HCT116 (cell line): ENCODE data around the gene GRM4. TPM values are rescaled to one million over a fixed set of nuclear protein-coding genes. Genes with fewer than 3 reads are reported as not detected.

Source experiments
- ATAC-seq: fragments of 200-7000 bp; cut with Tn5 transposase; 2 replicates; pipeline ENCODE4 v1.9.1; 2020; ENCODE audit warnings: mild to moderate bottlenecking, moderate library complexity
- BruUV-seq: library from RNA; stranded (reverse); fragments of 400-500 nt; replicated peaks from 2 replicates; lab custom pipeline; 2021; lab: Mats Ljungman, UMichigan
- CTCF ChIA-PET: fragments of 300-600 bp; sonication (Branson Sonifier 250); formaldehyde crosslinking; loops from one replicate; lab custom pipeline; 2021; ENCODE audit warnings: antibody characterized with exemption; lab: Charles Lee
- POLR2A ChIA-PET: fragments of 300-600, 350-600 bp; sonication (Branson Sonifier 250); formaldehyde crosslinking; loops from one replicate; lab custom pipeline; 2021; ENCODE audit warnings: antibody characterized with exemption; lab: Charles Lee
- RAD21 ChIA-PET, 2 experiments: fragments of 300-600 bp; sonication (Branson Sonifier 250); formaldehyde crosslinking; loops; one replicate each; lab custom pipeline; 2023; ENCODE audit warnings: low total read pairs in 2 of 2; ENCODE audit not compliant: uncharacterized antibody in 2 of 2, unreplicated experiment in 2 of 2, low non-redundant PET in 1 of 2; lab: Charles Lee
- DNase-seq: peaks from one replicate; pipeline ENCODE4 v3.0.0-alpha.2; 2010; ENCODE audit warnings: low read depth, low spot score
- H2AFZ ChIP-seq: fragments of 200-600 bp; shearing (Covaris generic), sonication (generic); 2 replicates; pipeline ENCODE4 v1.6.1; 2017; ENCODE audit warnings: low read depth, mixed run types, mixed read lengths, antibody characterized with exemption, low read length; ENCODE audit not compliant: poor library complexity, severe bottlenecking
- H3K27ac ChIP-seq: 2 replicates; pipeline ENCODE4 v1.5.1; 2012; ENCODE audit warnings: low read depth, low read length
- H3K27me3 ChIP-seq: fragments of 200-600 bp; sonication (generic); 2 replicates; pipeline ENCODE4 v1.6.1; 2016; ENCODE audit warnings: mixed run types, low read length, mixed read lengths; ENCODE audit not compliant: insufficient read depth
- H3K36me3 ChIP-seq, 2 experiments: fragments of 200-500 bp in 1 of 2; fragments of 200-600 bp in 1 of 2; sonication (Bioruptor generic) in 1 of 2; sonication (generic) in 1 of 2; 2 replicates each; pipeline versions ENCODE4 v1.5.1 to v1.6.1; 2014 to 2016; ENCODE audit warnings: low read length in 2 of 2, inconsistent platforms in 1 of 2, mixed read lengths in 1 of 2, mixed run types in 1 of 2; ENCODE audit not compliant: insufficient read depth in 2 of 2, control insufficient read depth in 1 of 2
- H3K4me1 ChIP-seq, 2 experiments: fragments of 200-600 bp in 1 of 2; sonication (generic) in 1 of 2; 2 replicates each; pipeline versions ENCODE4 v1.5.1 to v1.6.1; 2012 to 2017; ENCODE audit warnings: low read length in 2 of 2, inconsistent platforms in 1 of 2, mild to moderate bottlenecking in 1 of 2, mixed read lengths in 1 of 2, mixed run types in 1 of 2, moderate library complexity in 1 of 2; ENCODE audit not compliant: insufficient read depth in 2 of 2, control insufficient read depth in 1 of 2
- H3K4me2 ChIP-seq: fragments of 200-600 bp; sonication (generic); 2 replicates; pipeline ENCODE4 v1.6.1; 2017; ENCODE audit warnings: mixed run types, low read length, mixed read lengths
- H3K4me3 ChIP-seq, 2 experiments: fragments of 200-600 bp in 1 of 2; sonication (generic) in 1 of 2; replicated peaks in 1 of 2; 2 replicates each; pipeline ENCODE4 v1.5.1; 2011 to 2016; ENCODE audit warnings: low read length in 2 of 2, control low read depth in 1 of 2, low read depth in 1 of 2, mild to moderate bottlenecking in 1 of 2, mixed read lengths in 1 of 2, mixed run types in 1 of 2
- H3K79me2 ChIP-seq: fragments of 200-600 bp; sonication (generic); 2 replicates; pipeline ENCODE4 v1.6.1; 2017; ENCODE audit warnings: mild to moderate bottlenecking, mixed run types, low read length, moderate library complexity, mixed read lengths; ENCODE audit not compliant: insufficient read depth
- H3K9ac ChIP-seq: fragments of 200-600 bp; sonication (generic); 2 replicates; pipeline ENCODE4 v1.6.1; 2016; ENCODE audit warnings: low read length, mixed read lengths
- H3K9me2 ChIP-seq: fragments of 200-600 bp; sonication (generic), shearing (Covaris generic); 2 replicates; pipeline ENCODE4 v1.6.1; 2017; ENCODE audit warnings: mixed run types, mild to moderate bottlenecking, moderate library complexity; ENCODE audit not compliant: insufficient read depth
- H3K9me3 ChIP-seq, 2 experiments: fragments of 200-500 bp in 1 of 2; fragments of 200-600 bp in 1 of 2; sonication (Bioruptor generic) in 1 of 2; sonication (generic) in 1 of 2; 2 replicates each; pipeline ENCODE4 v1.6.1; 2014 to 2017; ENCODE audit warnings: low read length in 2 of 2, mixed read lengths in 2 of 2, inconsistent platforms in 1 of 2, low read depth in 1 of 2, mild to moderate bottlenecking in 1 of 2, mixed run types in 1 of 2, moderate library complexity in 1 of 2; ENCODE audit not compliant: control insufficient read depth in 1 of 2, insufficient read depth in 1 of 2
- H4K20me1 ChIP-seq: fragments of 200-600 bp; sonication (generic), shearing (Covaris generic); 2 replicates; pipeline ENCODE4 v1.6.1; 2017; ENCODE audit warnings: mixed run types, mild to moderate bottlenecking, moderate library complexity; ENCODE audit not compliant: insufficient read depth
- CBX3 ChIP-seq: IDR thresholded peaks from 2 replicates; pipeline ENCODE4 v1.6.1; 2012; ENCODE audit warnings: low read depth
- CEBPB ChIP-seq: IDR thresholded peaks from 2 replicates; pipeline ENCODE4 v1.6.1; 2012; ENCODE audit warnings: low read depth
- EGR1 ChIP-seq: IDR thresholded peaks from 2 replicates; pipeline ENCODE4 v1.6.1; 2012; ENCODE audit warnings: low read depth
- ELF1 ChIP-seq: IDR thresholded peaks from 2 replicates; pipeline ENCODE4 v1.6.1; 2012; ENCODE audit warnings: low read depth, borderline replicate concordance
- EZH2 ChIP-seq: fragments of 200-600 bp; sonication (generic); IDR thresholded peaks from 2 replicates; pipeline ENCODE4 v1.6.1; 2017; ENCODE audit warnings: antibody characterized with exemption, mixed run types
- EZH2phosphoT487 ChIP-seq: fragments of 200-600 bp; IDR thresholded peaks from 2 replicates; pipeline ENCODE4 v1.6.1; 2018; ENCODE audit warnings: antibody characterized with exemption, borderline replicate concordance
- FOSL1 ChIP-seq: IDR thresholded peaks from 2 replicates; pipeline ENCODE4 v1.6.1; 2012; ENCODE audit warnings: low read depth
- MAX ChIP-seq: IDR thresholded peaks from 2 replicates; pipeline ENCODE4 v1.6.1; 2012
- POLR2A ChIP-seq: IDR thresholded peaks from 2 replicates; pipeline ENCODE4 v1.7.0; 2011; ENCODE audit warnings: borderline replicate concordance; ENCODE audit not compliant: insufficient read depth, insufficient read length; ENCODE audit errors: extremely low read depth
- POLR2AphosphoS5 ChIP-seq: IDR thresholded peaks from 2 replicates; pipeline ENCODE4 v1.6.1; 2011; ENCODE audit warnings: mild to moderate bottlenecking, low read depth, low read length, moderate library complexity
- RAD21 ChIP-seq: IDR thresholded peaks from 2 replicates; pipeline ENCODE4 v1.6.1; 2012; ENCODE audit warnings: low read depth, mild to moderate bottlenecking
- REST ChIP-seq: IDR thresholded peaks from 2 replicates; pipeline ENCODE4 v1.6.1; 2012; ENCODE audit warnings: low read depth
- SIN3A ChIP-seq: IDR thresholded peaks from 2 replicates; pipeline ENCODE4 v1.6.1; 2012; ENCODE audit warnings: low read depth
- SP1 ChIP-seq: IDR thresholded peaks from 2 replicates; pipeline ENCODE4 v1.6.1; 2012; ENCODE audit warnings: low read depth
- TCF7L2 ChIP-seq: IDR thresholded peaks from 2 replicates; pipeline ENCODE4 v1.7.0; 2011; ENCODE audit warnings: borderline replicate concordance, inconsistent platforms; ENCODE audit not compliant: insufficient read depth, insufficient read length; ENCODE audit errors: extremely low read depth
- YY1 ChIP-seq: IDR thresholded peaks from 2 replicates; pipeline ENCODE4 v1.6.1; 2011; ENCODE audit warnings: low read length, low read depth, moderate library complexity, mild to moderate bottlenecking; ENCODE audit not compliant: insufficient replicate concordance; ENCODE audit errors: extremely low read depth
- ZBTB33 ChIP-seq: IDR thresholded peaks from 2 replicates; pipeline ENCODE4 v1.6.1; 2011; ENCODE audit warnings: mild to moderate bottlenecking, low read length, moderate library complexity; ENCODE audit not compliant: insufficient replicate concordance; ENCODE audit errors: extremely low read depth
- ZNF274 ChIP-seq: fragments of 200-500 bp; sonication (Bioruptor generic); IDR thresholded peaks from 2 replicates; pipeline ENCODE4 v1.6.1; 2014; ENCODE audit warnings: mild to moderate bottlenecking, low read depth, low read length, inconsistent platforms
- intact Hi-C: fragments of 100-400 bp; cut with micrococcal nuclease; formaldehyde crosslinking; loops from 2 replicates; pipeline ENCODE4 v1.10.0; 2022
- total RNA-seq: library from RNA; stranded (reverse); gene quantifications from one replicate; pipeline ENCODE4 v1.2.1, GENCODE V29; 2021; ENCODE audit not compliant: unreplicated experiment
- TF ChIP-seq, protein P1 (sequence below), 3 experiments: fragments of 200-600 bp in 1 of 3; sonication (generic) in 1 of 3; IDR thresholded peaks in 2 of 3; conservative IDR thresholded peaks in 1 of 3; 2 replicates each; pipeline ENCODE4 v1.5.1; 2012 to 2017; ENCODE audit warnings: low read depth in 2 of 3, low read length in 2 of 3, antibody characterized with exemption in 1 of 3, borderline replicate concordance in 1 of 3, control low read depth in 1 of 3, mild to moderate bottlenecking in 1 of 3, mixed read lengths in 1 of 3, mixed run types in 1 of 3, moderate library complexity in 1 of 3; ENCODE audit not compliant: insufficient read depth in 1 of 3
- TF ChIP-seq, protein P2 (sequence below): IDR thresholded peaks from 2 replicates; pipeline ENCODE4 v1.6.1; 2012

GRM4 gene
- total RNA-seq, 1 experiment from 2014 or later: 2.6 TPM

DNA sequence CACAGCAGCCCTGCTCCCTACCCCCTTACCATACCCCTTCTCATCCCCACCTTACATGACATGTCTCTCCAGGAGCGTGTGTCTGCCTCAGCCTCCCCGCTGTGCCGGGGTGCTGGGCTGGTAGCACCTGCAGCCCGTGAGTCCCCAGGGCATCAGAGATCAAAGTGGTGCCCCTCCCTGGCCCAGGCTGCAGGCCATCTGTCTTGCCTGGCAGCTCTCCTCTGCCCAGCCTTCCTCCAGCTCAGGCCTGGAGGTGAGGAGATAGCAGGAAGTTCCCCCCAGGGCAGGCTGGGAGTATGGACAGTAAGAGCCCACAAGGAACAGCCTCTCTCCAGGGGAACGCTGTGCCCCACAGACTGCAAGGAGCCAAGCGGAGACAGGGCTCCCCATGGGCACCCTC lies 35.3 kb downstream of the GRM4 start:
- H3K9ac ChIP-seq: no peak overlapping the region
- BruUV-seq: no TSS peak
- no peak overlapping the region for H3K27ac ChIP-seq
- no peak for ATAC-seq
- intact Hi-C loops: no loop called here
- ChIA-PET POLR2A (no interaction called here), RAD21 (no interaction called here), CTCF (no interaction called here)
- H3K9me2 ChIP-seq: no peaks in the 10 kb centered on the region
- H4K20me1 ChIP-seq: no peaks in the 10 kb centered on the region
- no peak for DNase-seq
- no peak overlapping the region for H3K4me3 ChIP-seq
- H3K79me2 ChIP-seq: no peaks in the 10 kb centered on the region
- no peak overlapping the region for H2AFZ ChIP-seq
- H3K4me1 ChIP-seq: no peaks in the 10 kb centered on the region
- H3K27me3 ChIP-seq: peaks cover 26% of the 10 kb centered on the region
- H3K36me3 ChIP-seq: no peaks in the 10 kb centered on the region
- H3K9me3 ChIP-seq: no peaks in the 10 kb centered on the region
- H3K4me2 ChIP-seq: no peak overlapping the region
- TF ChIP-seq, protein P1, sequence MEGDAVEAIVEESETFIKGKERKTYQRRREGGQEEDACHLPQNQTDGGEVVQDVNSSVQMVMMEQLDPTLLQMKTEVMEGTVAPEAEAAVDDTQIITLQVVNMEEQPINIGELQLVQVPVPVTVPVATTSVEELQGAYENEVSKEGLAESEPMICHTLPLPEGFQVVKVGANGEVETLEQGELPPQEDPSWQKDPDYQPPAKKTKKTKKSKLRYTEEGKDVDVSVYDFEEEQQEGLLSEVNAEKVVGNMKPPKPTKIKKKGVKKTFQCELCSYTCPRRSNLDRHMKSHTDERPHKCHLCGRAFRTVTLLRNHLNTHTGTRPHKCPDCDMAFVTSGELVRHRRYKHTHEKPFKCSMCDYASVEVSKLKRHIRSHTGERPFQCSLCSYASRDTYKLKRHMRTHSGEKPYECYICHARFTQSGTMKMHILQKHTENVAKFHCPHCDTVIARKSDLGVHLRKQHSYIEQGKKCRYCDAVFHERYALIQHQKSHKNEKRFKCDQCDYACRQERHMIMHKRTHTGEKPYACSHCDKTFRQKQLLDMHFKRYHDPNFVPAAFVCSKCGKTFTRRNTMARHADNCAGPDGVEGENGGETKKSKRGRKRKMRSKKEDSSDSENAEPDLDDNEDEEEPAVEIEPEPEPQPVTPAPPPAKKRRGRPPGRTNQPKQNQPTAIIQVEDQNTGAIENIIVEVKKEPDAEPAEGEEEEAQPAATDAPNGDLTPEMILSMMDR (IDR thresholded peaks at IDR 0.05 in 2 of 3, conservative IDR thresholded peaks at IDR 0.05 in 1 of 3; ENCODE audit: borderline replicate concordance in 1 of 3, insufficient read depth in 1 of 3, low read depth in 2 of 3, low read length in 2 of 3): no peak
- no peak for TF ChIP-seq POLR2A
- TF ChIP-seq, protein P2, sequence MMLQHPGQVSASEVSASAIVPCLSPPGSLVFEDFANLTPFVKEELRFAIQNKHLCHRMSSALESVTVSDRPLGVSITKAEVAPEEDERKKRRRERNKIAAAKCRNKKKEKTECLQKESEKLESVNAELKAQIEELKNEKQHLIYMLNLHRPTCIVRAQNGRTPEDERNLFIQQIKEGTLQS: no peak
- TF ChIP-seq ZBTB33: no peak
- no peak for TF ChIP-seq YY1
- no peak for TF ChIP-seq CEBPB
- no peak for TF ChIP-seq POLR2AphosphoS5
- TF ChIP-seq SP1: no peak
- no peak for TF ChIP-seq EGR1
- TF ChIP-seq EZH2: no peak
- TF ChIP-seq MAX: no peak
- TF ChIP-seq RAD21: no peak
- no peak for TF ChIP-seq ELF1
- TF ChIP-seq FOSL1: no peak
- TF ChIP-seq EZH2phosphoT487: no peak
- no peak for TF ChIP-seq CBX3
- no peak for TF ChIP-seq REST
- TF ChIP-seq SIN3A: no peak
- TF ChIP-seq ZNF274: no peak
- no peak for TF ChIP-seq TCF7L2
